GM23338 (cell line): ENCODE measurements around the gene MTX3. TPM values are rescaled to one million over a fixed set of nuclear protein-coding genes. Genes with fewer than 3 reads are reported as not detected.

Experiments
- ATAC-seq: fragments of 200-7000 bp; cut with Tn5 transposase; 3 replicates; pipeline ENCODE4 v1.9.1; 2020
- DNase-seq: peaks from one replicate; pipeline ENCODE4 v3.0.0-alpha.2; 2015; ENCODE audit warnings: low spot score
- H2AFZ ChIP-seq: fragments of 200-600 bp; sonication (generic); 2 replicates; pipeline ENCODE4 v1.8.0; 2016; ENCODE audit warnings: antibody characterized with exemption, mild to moderate bottlenecking, moderate library complexity
- H3F3A ChIP-seq: fragments of 200-600 bp; sonication (generic); replicated peaks from 2 replicates; pipeline ENCODE4 v1.8.0; 2017; ENCODE audit warnings: antibody characterized with exemption, mixed run types, low read depth
- H3K27ac ChIP-seq: fragments of 200-600 bp; sonication (generic); 2 replicates; pipeline ENCODE4 v1.6.1; 2016; ENCODE audit warnings: low read depth
- H3K27me3 ChIP-seq: fragments of 200-600 bp; sonication (generic); 2 replicates; pipeline ENCODE4 v1.8.0; 2016; ENCODE audit warnings: mild to moderate bottlenecking, mixed run types, moderate library complexity; ENCODE audit not compliant: insufficient read depth
- H3K36me3 ChIP-seq: fragments of 200-600 bp; sonication (generic); 2 replicates; pipeline ENCODE4 v1.8.0; 2016; ENCODE audit warnings: mild to moderate bottlenecking; ENCODE audit not compliant: insufficient read depth
- H3K4me1 ChIP-seq: fragments of 200-600 bp; sonication (generic); 2 replicates; pipeline ENCODE4 v1.8.0; 2016; ENCODE audit warnings: mild to moderate bottlenecking, moderate library complexity; ENCODE audit not compliant: insufficient read depth
- H3K4me2 ChIP-seq: fragments of 200-600 bp; sonication (generic); 2 replicates; pipeline ENCODE4 v1.7.1; 2017; ENCODE audit warnings: mixed run types
- H3K4me3 ChIP-seq: fragments of 200-600 bp; sonication (generic); 2 replicates; pipeline ENCODE4 v1.6.1; 2016; ENCODE audit warnings: mixed run types
- H3K79me2 ChIP-seq: fragments of 200-600 bp; sonication (generic); replicated peaks from 2 replicates; pipeline ENCODE4 v1.8.0; 2017; ENCODE audit warnings: mild to moderate bottlenecking; ENCODE audit not compliant: insufficient read depth
- H3K9me2 ChIP-seq: fragments of 200-600 bp; sonication (generic); 2 replicates; pipeline ENCODE4 v1.8.0; 2017; ENCODE audit not compliant: insufficient read depth
- H4K20me1 ChIP-seq: fragments of 200-600 bp; sonication (generic); replicated peaks from 2 replicates; pipeline ENCODE4 v1.8.0; 2017; ENCODE audit warnings: mild to moderate bottlenecking; ENCODE audit not compliant: insufficient read depth
- H3K27ac Mint-ChIP-seq: 2 replicates; pipeline ENCODE4 v1.8.0; 2020; ENCODE audit warnings: inconsistent platforms, mild to moderate bottlenecking, moderate library complexity, mixed read lengths
- H3K27me3 Mint-ChIP-seq: 3 replicates; pipeline ENCODE4 v1.8.0; 2022; ENCODE audit warnings: low read depth, mild to moderate bottlenecking, moderate library complexity, mixed read lengths, inconsistent platforms; ENCODE audit not compliant: insufficient read depth, poor library complexity
- H3K36me3 Mint-ChIP-seq: 3 replicates; pipeline ENCODE4 v1.8.0; 2021; ENCODE audit warnings: low read depth, mild to moderate bottlenecking, inconsistent platforms, moderate library complexity, mixed read lengths
- H3K4me1 Mint-ChIP-seq: 3 replicates; pipeline ENCODE4 v1.8.0; 2020; ENCODE audit warnings: mild to moderate bottlenecking, inconsistent platforms, mixed read lengths
- H3K4me3 Mint-ChIP-seq: 3 replicates; pipeline ENCODE4 v1.8.0; 2021; ENCODE audit warnings: moderate library complexity, mild to moderate bottlenecking, inconsistent platforms, mixed read lengths
- H3K9me3 Mint-ChIP-seq: 3 replicates; pipeline ENCODE4 v1.8.0; 2020; ENCODE audit warnings: moderate library complexity, mild to moderate bottlenecking, inconsistent platforms, mixed read lengths
- CREB1 ChIP-seq: fragments of 250-450 bp; sonication (Bioruptor Pico); IDR thresholded peaks from 2 replicates; pipeline ENCODE4 v1.5.0; 2020; ENCODE audit warnings: low read depth, mild to moderate bottlenecking, moderate library complexity
- EZH2 ChIP-seq: fragments of 200-600 bp; sonication (generic); IDR thresholded peaks from one replicate; pipeline ENCODE4 v1.8.0; 2017; ENCODE audit warnings: antibody characterized with exemption, mild to moderate bottlenecking, low read depth; ENCODE audit not compliant: unreplicated experiment
- EZH2phosphoT487 ChIP-seq: fragments of 200-600 bp; sonication (generic); IDR thresholded peaks from one replicate; pipeline ENCODE4 v1.8.1; 2018; ENCODE audit warnings: antibody characterized with exemption; ENCODE audit not compliant: unreplicated experiment
- JUNB ChIP-seq: IDR thresholded peaks from one replicate; pipeline ENCODE4 v1.6.1; 2016; ENCODE audit warnings: antibody characterized with exemption; ENCODE audit not compliant: unreplicated experiment
- NANOG ChIP-seq: IDR thresholded peaks from 2 replicates; pipeline ENCODE4 v1.6.1; 2016; ENCODE audit warnings: antibody characterized with exemption, borderline replicate concordance
- POLR2AphosphoS5 ChIP-seq: IDR thresholded peaks from 2 replicates; pipeline ENCODE4 v1.6.1; 2016; ENCODE audit warnings: antibody characterized with exemption, low read depth
- REST ChIP-seq: IDR thresholded peaks from one replicate; pipeline ENCODE4 v1.6.1; 2018; ENCODE audit warnings: antibody characterized with exemption; ENCODE audit not compliant: unreplicated experiment
- STAT1 ChIP-seq: IDR thresholded peaks from one replicate; pipeline ENCODE4 v1.6.1; 2016; ENCODE audit warnings: antibody characterized with exemption; ENCODE audit not compliant: unreplicated experiment
- ZNF114 ChIP-seq: fragments of 250-450 bp; sonication (Bioruptor Pico); IDR thresholded peaks from 2 replicates; pipeline ENCODE4 v1.5.0; 2020; ENCODE audit warnings: mild to moderate bottlenecking, moderate library complexity
- ZNF331 ChIP-seq: fragments of 250-450 bp; sonication (Bioruptor Pico); IDR thresholded peaks from 2 replicates; pipeline ENCODE4 v1.5.0; 2020; ENCODE audit warnings: low read depth, mild to moderate bottlenecking, moderate library complexity
- ZNF462 ChIP-seq: fragments of 250-450 bp; sonication (Bioruptor Pico); IDR thresholded peaks from 2 replicates; pipeline ENCODE4 v1.5.0; 2020; ENCODE audit warnings: mild to moderate bottlenecking, moderate library complexity
- polyA plus RNA-seq: library from polyadenylated mRNA; unstranded; fragments of >200 nt; fragmentation: Nextera tagmentation; extraction: Ambion mirVana; gene quantifications from 2 replicates; pipeline ENCODE4 v1.2.1, GENCODE V29; 2016
- total RNA-seq: library from RNA; depleted of rRNA; stranded (reverse); fragments of >200 nt; shearing (Covaris generic); gene quantifications from 2 replicates; pipeline ENCODE4 v1.2.3, GENCODE V29; 2014
- TF ChIP-seq, protein P1 (sequence below): IDR thresholded peaks from 2 replicates; pipeline ENCODE4 v1.6.1; 2016; ENCODE audit warnings: antibody characterized with exemption
- TF ChIP-seq, protein P2 (sequence below), 2 experiments: fragments of 200-600 bp in 1 of 2; sonication (generic) in 1 of 2; conservative IDR thresholded peaks; 2 replicates each; pipeline versions ENCODE4 v1.5.1 to v1.6.1; 2016 to 2017; ENCODE audit warnings: antibody characterized with exemption in 2 of 2, low read depth in 2 of 2, mild to moderate bottlenecking in 2 of 2, moderate library complexity in 1 of 2

The MTX3 gene
- total and polyA plus RNA-seq, 2 experiments from 2014 or later, result 11.3 to 33.8 TPM

DNA sequence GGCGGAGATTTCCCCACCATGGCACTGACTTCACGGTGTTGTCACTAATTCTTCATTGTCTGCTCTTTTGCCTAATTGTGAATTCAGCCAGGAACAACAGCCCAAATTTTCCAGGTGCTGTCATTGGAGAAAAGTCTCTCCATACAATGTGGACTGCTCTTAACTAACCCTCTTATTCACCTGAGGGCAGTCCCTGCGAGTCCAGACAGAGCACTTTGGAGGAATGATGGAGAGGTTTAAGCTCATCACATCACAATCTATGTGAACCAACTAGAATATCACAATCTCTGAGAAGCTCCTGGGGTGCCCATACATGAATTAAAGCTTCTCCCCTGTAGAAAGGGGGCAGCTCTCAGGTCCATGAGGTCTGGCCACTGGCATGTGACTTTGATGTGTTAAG, 56.4 kb downstream of the MTX3 start:
- no peaks in the 10 kb centered on the region for H4K20me1 ChIP-seq
- ATAC-seq (no peak), DNase-seq (no peak)
- H3K4me2 ChIP-seq, result no peak overlapping the region
- Mint-ChIP-seq H3K27me3 (no peaks in the 10 kb centered on the region), H3K4me3 (no peak overlapping the region), H3K4me1 (peaks cover 7% of the 10 kb centered on the region; the same call in 1 of the 3 replicates), H3K27ac (no peak overlapping the region), H3K9me3 (no peaks in the 10 kb centered on the region), H3K36me3 (no peaks in the 10 kb centered on the region)
- no peaks in the 10 kb centered on the region for H3K4me1 ChIP-seq
- no peak overlapping the region for H2AFZ ChIP-seq
- H3K27ac ChIP-seq, result no peak overlapping the region
- no peaks in the 10 kb centered on the region for H3K9me2 ChIP-seq
- H3K79me2 ChIP-seq, result no peaks in the 10 kb centered on the region
- no peak overlapping the region for H3K4me3 ChIP-seq
- H3F3A ChIP-seq, result no peaks in the 10 kb centered on the region
- no peaks in the 10 kb centered on the region for H3K27me3 ChIP-seq
- no peaks in the 10 kb centered on the region for H3K36me3 ChIP-seq
- TF ChIP-seq ZNF462 (CRISPR knock-in tag) (no peak), STAT1 (no peak), NANOG (no peak), JUNB (no peak), EZH2phosphoT487 (no peak), POLR2AphosphoS5 (no peak), ZNF114 (CRISPR knock-in tag) (no peak), ZNF331 (CRISPR knock-in tag) (no peak), CREB1 (CRISPR knock-in tag) (no peak), REST (no peak), EZH2 (no peak)
- TF ChIP-seq, protein P1, sequence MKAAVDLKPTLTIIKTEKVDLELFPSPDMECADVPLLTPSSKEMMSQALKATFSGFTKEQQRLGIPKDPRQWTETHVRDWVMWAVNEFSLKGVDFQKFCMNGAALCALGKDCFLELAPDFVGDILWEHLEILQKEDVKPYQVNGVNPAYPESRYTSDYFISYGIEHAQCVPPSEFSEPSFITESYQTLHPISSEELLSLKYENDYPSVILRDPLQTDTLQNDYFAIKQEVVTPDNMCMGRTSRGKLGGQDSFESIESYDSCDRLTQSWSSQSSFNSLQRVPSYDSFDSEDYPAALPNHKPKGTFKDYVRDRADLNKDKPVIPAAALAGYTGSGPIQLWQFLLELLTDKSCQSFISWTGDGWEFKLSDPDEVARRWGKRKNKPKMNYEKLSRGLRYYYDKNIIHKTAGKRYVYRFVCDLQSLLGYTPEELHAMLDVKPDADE, result no peak
- TF ChIP-seq, protein P2, sequence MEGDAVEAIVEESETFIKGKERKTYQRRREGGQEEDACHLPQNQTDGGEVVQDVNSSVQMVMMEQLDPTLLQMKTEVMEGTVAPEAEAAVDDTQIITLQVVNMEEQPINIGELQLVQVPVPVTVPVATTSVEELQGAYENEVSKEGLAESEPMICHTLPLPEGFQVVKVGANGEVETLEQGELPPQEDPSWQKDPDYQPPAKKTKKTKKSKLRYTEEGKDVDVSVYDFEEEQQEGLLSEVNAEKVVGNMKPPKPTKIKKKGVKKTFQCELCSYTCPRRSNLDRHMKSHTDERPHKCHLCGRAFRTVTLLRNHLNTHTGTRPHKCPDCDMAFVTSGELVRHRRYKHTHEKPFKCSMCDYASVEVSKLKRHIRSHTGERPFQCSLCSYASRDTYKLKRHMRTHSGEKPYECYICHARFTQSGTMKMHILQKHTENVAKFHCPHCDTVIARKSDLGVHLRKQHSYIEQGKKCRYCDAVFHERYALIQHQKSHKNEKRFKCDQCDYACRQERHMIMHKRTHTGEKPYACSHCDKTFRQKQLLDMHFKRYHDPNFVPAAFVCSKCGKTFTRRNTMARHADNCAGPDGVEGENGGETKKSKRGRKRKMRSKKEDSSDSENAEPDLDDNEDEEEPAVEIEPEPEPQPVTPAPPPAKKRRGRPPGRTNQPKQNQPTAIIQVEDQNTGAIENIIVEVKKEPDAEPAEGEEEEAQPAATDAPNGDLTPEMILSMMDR (conservative IDR thresholded peaks at IDR 0.05; ENCODE audit: low read depth in 2 of 2), result no peak
